Spleen (tissue), 7 donors: ENCODE results near the gene RABEP1.

Source experiments
- POLR2A ChIP-seq, 3 donors: fragments of 450-650 bp; IDR thresholded peaks; one replicate each; pipeline ENCODE4 v1.5.1; 2017; ENCODE audit warnings: antibody characterized with exemption in 3 of 3, mild to moderate bottlenecking in 1 of 3
- POLR2AphosphoS5 ChIP-seq, 3 donors: sonication (generic); formaldehyde crosslinking; IDR thresholded peaks; one replicate each; pipeline ENCODE4 v1.5.1; 2017; ENCODE audit warnings: antibody characterized with exemption in 3 of 3
- TF ChIP-seq, protein P1 (sequence below), 11 experiments: fragments of 200-600 bp in 7 of 11; fragments of 450-650 bp in 4 of 11; sonication (generic) in 4 of 11; IDR thresholded peaks in 8 of 11; conservative IDR thresholded peaks in 3 of 11; 1 replicate in 7 of 11; 2 replicates in 4 of 11; pipeline versions ENCODE4 v1.4.0 to v1.8.0; 2016 to 2021; ENCODE audit warnings: antibody characterized with exemption in 11 of 11, inconsistent platforms in 4 of 11, mild to moderate bottlenecking in 1 of 11
- donor health status: DM: no; HTN: no; CAD: no; lungs with moderate emphysema.
- donor health status: DM: no; HTN: no; CAD: no.
- donor health status: DM: no; HTN: no; CAD: no.

DNA sequence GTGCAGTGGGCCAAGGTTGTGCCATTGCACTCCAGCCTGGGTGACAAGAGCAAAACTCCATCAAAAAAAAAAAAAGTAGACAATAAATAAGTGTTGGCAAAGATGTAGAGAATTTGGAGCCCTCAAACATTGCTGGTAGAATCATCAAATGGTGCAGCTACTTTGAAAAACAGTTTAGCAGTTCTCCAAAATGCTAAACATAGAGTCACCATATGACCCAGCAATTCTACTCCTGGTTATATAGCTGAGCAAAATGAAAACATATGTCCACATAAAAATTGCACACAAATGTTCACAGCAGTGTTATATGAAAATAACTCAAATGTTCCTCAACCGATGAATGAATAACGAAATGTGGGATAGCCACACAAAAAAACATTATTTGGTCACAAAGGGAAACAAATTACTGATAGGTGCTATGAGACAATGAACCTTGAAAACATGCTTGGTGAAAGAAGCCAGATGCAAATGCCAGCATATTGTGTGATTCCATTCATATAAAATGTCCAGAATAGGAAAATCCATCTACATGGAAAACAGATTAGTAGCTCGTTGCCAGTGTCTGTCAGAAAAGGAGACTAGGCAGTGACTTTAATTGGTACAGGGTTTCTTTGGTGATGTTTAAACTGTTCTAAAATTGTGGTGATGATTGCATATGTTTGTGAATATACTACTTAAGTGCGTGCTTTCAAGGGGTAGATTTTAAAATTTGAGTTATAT lies 12.7 kb upstream of the RABEP1 start:
- TF ChIP-seq POLR2A (IDR thresholded peaks at IDR 0.05) (no peak), POLR2AphosphoS5 (IDR thresholded peaks at IDR 0.05) (no peak)
- TF ChIP-seq, protein P1, sequence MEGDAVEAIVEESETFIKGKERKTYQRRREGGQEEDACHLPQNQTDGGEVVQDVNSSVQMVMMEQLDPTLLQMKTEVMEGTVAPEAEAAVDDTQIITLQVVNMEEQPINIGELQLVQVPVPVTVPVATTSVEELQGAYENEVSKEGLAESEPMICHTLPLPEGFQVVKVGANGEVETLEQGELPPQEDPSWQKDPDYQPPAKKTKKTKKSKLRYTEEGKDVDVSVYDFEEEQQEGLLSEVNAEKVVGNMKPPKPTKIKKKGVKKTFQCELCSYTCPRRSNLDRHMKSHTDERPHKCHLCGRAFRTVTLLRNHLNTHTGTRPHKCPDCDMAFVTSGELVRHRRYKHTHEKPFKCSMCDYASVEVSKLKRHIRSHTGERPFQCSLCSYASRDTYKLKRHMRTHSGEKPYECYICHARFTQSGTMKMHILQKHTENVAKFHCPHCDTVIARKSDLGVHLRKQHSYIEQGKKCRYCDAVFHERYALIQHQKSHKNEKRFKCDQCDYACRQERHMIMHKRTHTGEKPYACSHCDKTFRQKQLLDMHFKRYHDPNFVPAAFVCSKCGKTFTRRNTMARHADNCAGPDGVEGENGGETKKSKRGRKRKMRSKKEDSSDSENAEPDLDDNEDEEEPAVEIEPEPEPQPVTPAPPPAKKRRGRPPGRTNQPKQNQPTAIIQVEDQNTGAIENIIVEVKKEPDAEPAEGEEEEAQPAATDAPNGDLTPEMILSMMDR (IDR thresholded peaks at IDR 0.05 in 8 of 11, conservative IDR thresholded peaks at IDR 0.05 in 3 of 11) = no peak
